DOHH2 (cell line): ENCODE measurements around the gene HFE.

Experiments used
- H3F3A ChIP-seq: fragments of 200-600 bp; sonication (generic), shearing (Covaris generic); 2 replicates; pipeline ENCODE4 v1.6.0; 2016; ENCODE audit warnings: antibody characterized with exemption, mild to moderate bottlenecking; ENCODE audit not compliant: control insufficient read depth, insufficient read depth
- H3K27ac ChIP-seq: fragments of 200-600 bp; sonication (generic); 2 replicates; pipeline ENCODE4 v1.5.1; 2014; ENCODE audit warnings: low read depth, mild to moderate bottlenecking, low read length, moderate library complexity
- H3K27me3 ChIP-seq: fragments of 200-600 bp; sonication (generic); 2 replicates; pipeline ENCODE4 v1.6.1; 2014; ENCODE audit warnings: mild to moderate bottlenecking, low read length, mixed read lengths; ENCODE audit not compliant: control insufficient read depth
- H3K36me3 ChIP-seq: fragments of 200-600 bp; sonication (generic); 2 replicates; pipeline ENCODE4 v1.6.1; 2014; ENCODE audit warnings: mild to moderate bottlenecking, low read length, moderate library complexity, mixed read lengths; ENCODE audit not compliant: control insufficient read depth
- H3K4me1 ChIP-seq: fragments of 200-600 bp; sonication (generic); 2 replicates; pipeline ENCODE4 v1.6.1; 2014; ENCODE audit warnings: mild to moderate bottlenecking, low read length, mixed read lengths; ENCODE audit not compliant: control insufficient read depth
- H3K4me2 ChIP-seq: fragments of 200-600 bp; sonication (generic); 2 replicates; pipeline ENCODE4 v1.6.0; 2014; ENCODE audit warnings: mild to moderate bottlenecking, low read length, moderate library complexity
- H3K4me3 ChIP-seq: fragments of 200-600 bp; sonication (generic); 2 replicates; pipeline ENCODE4 v1.5.1; 2014; ENCODE audit warnings: mild to moderate bottlenecking, low read length, mixed read lengths
- H3K79me2 ChIP-seq: fragments of 200-600 bp; sonication (generic); 2 replicates; pipeline ENCODE4 v1.6.1; 2014; ENCODE audit warnings: mild to moderate bottlenecking, low read length, mixed read lengths; ENCODE audit not compliant: control insufficient read depth
- H3K9me2 ChIP-seq: fragments of 200-600 bp; sonication (generic); replicated peaks from 2 replicates; pipeline ENCODE4 v1.6.1; 2014; ENCODE audit warnings: mild to moderate bottlenecking, low read length, mixed read lengths; ENCODE audit not compliant: control insufficient read depth
- H3K9me3 ChIP-seq: fragments of 200-600 bp; sonication (generic); 2 replicates; pipeline ENCODE4 v1.6.1; 2014; ENCODE audit warnings: antibody characterized with exemption, low read length, mixed read lengths; ENCODE audit not compliant: control insufficient read depth, insufficient read depth
- H4K20me1 ChIP-seq: fragments of 200-600 bp; sonication (generic); 2 replicates; pipeline ENCODE4 v1.6.0; 2014; ENCODE audit warnings: low read depth, mild to moderate bottlenecking, antibody characterized with exemption, low read length, moderate library complexity; ENCODE audit not compliant: control insufficient read depth, insufficient read depth
- CTCF ChIP-seq: fragments of 200-600 bp; sonication (generic); IDR thresholded peaks from one replicate; pipeline ENCODE4 v1.5.1; 2014; ENCODE audit warnings: antibody characterized with exemption, mild to moderate bottlenecking, low read depth, low read length; ENCODE audit not compliant: poor library complexity, severe bottlenecking
- EZH2phosphoT487 ChIP-seq: fragments of 200-600 bp; sonication (generic); IDR thresholded peaks from 2 replicates; pipeline ENCODE4 v1.6.1; 2017; ENCODE audit warnings: borderline replicate concordance, mild to moderate bottlenecking, antibody characterized with exemption, low read length, moderate library complexity, mixed read lengths

HFE gene

GRCh38 chr6:26129656-26130055 lies 42.4 kb downstream of the HFE start:
- H3K27ac ChIP-seq: no peak overlapping the region

GRCh38 chr6:26130581-26131249 lies 43.5 kb downstream of the HFE start:
- no peaks in the 10 kb centered on the region for H3K9me2 ChIP-seq
- no peak overlapping the region for H3K4me3 ChIP-seq
- no peaks in the 10 kb centered on the region for H3K36me3 ChIP-seq
- no peaks in the 10 kb centered on the region for H3K79me2 ChIP-seq
- H3K27ac ChIP-seq: no peak overlapping the region
- H4K20me1 ChIP-seq: no peaks in the 10 kb centered on the region
- H3F3A ChIP-seq: peaks cover 15% of the 10 kb centered on the region
- no peaks in the 10 kb centered on the region for H3K9me3 ChIP-seq
- H3K27me3 ChIP-seq: no peaks in the 10 kb centered on the region
- H3K4me1 ChIP-seq: peaks cover 13% of the 10 kb centered on the region
- H3K4me2 ChIP-seq: no peak overlapping the region
- TF ChIP-seq EZH2phosphoT487 (no peak), CTCF (no peak)

More at GRCh38 chr6:26129656-26130055, 42.4 kb downstream of the HFE start:
- H3K4me2 ChIP-seq: no peak overlapping the region
- H3K9me3 ChIP-seq: no peaks in the 10 kb centered on the region
- H4K20me1 ChIP-seq: no peaks in the 10 kb centered on the region
- no peak overlapping the region for H3K4me3 ChIP-seq
- H3K27me3 ChIP-seq: no peaks in the 10 kb centered on the region
- no peaks in the 10 kb centered on the region for H3K9me2 ChIP-seq
- peaks cover 16% of the 10 kb centered on the region for H3K4me1 ChIP-seq
- H3K36me3 ChIP-seq: peaks cover 4% of the 10 kb centered on the region
- H3F3A ChIP-seq: peaks cover 23% of the 10 kb centered on the region
- peaks cover 4% of the 10 kb centered on the region for H3K79me2 ChIP-seq
- TF ChIP-seq EZH2phosphoT487 (no peak), CTCF (no peak)

GRCh38 chr6:26131618-26132017 lies 44.4 kb downstream of the HFE start:
- no peaks in the 10 kb centered on the region for H4K20me1 ChIP-seq
- no peaks in the 10 kb centered on the region for H3K9me2 ChIP-seq
- no peaks in the 10 kb centered on the region for H3K27me3 ChIP-seq
- H3K36me3 ChIP-seq: no peaks in the 10 kb centered on the region
- peaks cover 4% of the 10 kb centered on the region for H3K4me1 ChIP-seq
- H3K27ac ChIP-seq: no peak overlapping the region
- H3K4me3 ChIP-seq: no peak overlapping the region
- H3F3A ChIP-seq: peaks cover 10% of the 10 kb centered on the region
- no peaks in the 10 kb centered on the region for H3K9me3 ChIP-seq
- TF ChIP-seq EZH2phosphoT487 (no peak), CTCF (no peak)
- no peaks in the 10 kb centered on the region for H3K79me2 ChIP-seq
- no peak overlapping the region for H3K4me2 ChIP-seq
